Effector memory CD8-positive, alpha-beta T cell (primary cell): ENCODE measurements around the gene PDE4B.

Source experiments
- ATAC-seq: fragments of 150-1000 bp; cut with Tn5 transposase; replicated peaks from 2 replicates; pipeline ENCODE4 v1.10.0; 2021; ENCODE audit warnings: mild to moderate bottlenecking, moderate library complexity
- DNase-seq, 3 experiments: peaks; one replicate each; pipeline ENCODE4 v3.0.0; 2021
- H3K27ac Mint-ChIP-seq, 2 donors: one replicate each; pipeline ENCODE4 v1.8.0; 2022; ENCODE audit warnings: mild to moderate bottlenecking in 2 of 2, mixed read lengths in 2 of 2, moderate library complexity in 2 of 2
- H3K27me3 Mint-ChIP-seq, 2 donors: one replicate each; pipeline ENCODE4 v1.8.0; 2022; ENCODE audit warnings: mixed read lengths in 2 of 2
- H3K36me3 Mint-ChIP-seq: one replicate; pipeline ENCODE4 v1.8.0; 2022; ENCODE audit warnings: mild to moderate bottlenecking, moderate library complexity, mixed read lengths; ENCODE audit not compliant: insufficient read depth
- H3K4me1 Mint-ChIP-seq, 2 donors: one replicate each; pipeline ENCODE4 v1.8.0; 2022; ENCODE audit warnings: low read depth in 2 of 2, mixed read lengths in 2 of 2
- H3K4me3 Mint-ChIP-seq, 2 donors: one replicate each; pipeline ENCODE4 v1.8.0; 2022; ENCODE audit warnings: mild to moderate bottlenecking in 2 of 2, mixed read lengths in 2 of 2, moderate library complexity in 2 of 2
- H3K9me3 Mint-ChIP-seq, 2 donors: one replicate each; pipeline ENCODE4 v1.8.0; 2022; ENCODE audit warnings: mixed read lengths in 2 of 2

Gene PDE4B

GRCh38 chr1:66332548-66332901 lies 539.8 kb downstream of the PDE4B start:
- DNase-seq (no peak), ATAC-seq (no peak)
- peaks cover 64% of the 10 kb centered on the region for H3K36me3 Mint-ChIP-seq

GRCh38 chr1:66333466-66334199 lies 540.9 kb downstream of the PDE4B start:
- no peak for DNase-seq
- H3K36me3 Mint-ChIP-seq = peaks cover 73% of the 10 kb centered on the region
- peak overlapping the region; percentile 95 to 100 for H3K27ac Mint-ChIP-seq
- H3K9me3 Mint-ChIP-seq = no peaks in the 10 kb centered on the region
- no peaks in the 10 kb centered on the region for H3K27me3 Mint-ChIP-seq
- peak overlapping the region; percentile 96 to 99 for H3K4me3 Mint-ChIP-seq
- ATAC-seq = no peak
- peaks cover 48 to 53% of the 10 kb centered on the region in 2 donors for H3K4me1 Mint-ChIP-seq

More at GRCh38 chr1:66332548-66332901, 539.8 kb downstream of the PDE4B start:
- H3K4me1 Mint-ChIP-seq = peaks cover 54 to 56% of the 10 kb centered on the region in 2 donors
- H3K27me3 Mint-ChIP-seq = no peaks in the 10 kb centered on the region
- no peaks in the 10 kb centered on the region for H3K9me3 Mint-ChIP-seq
- peak overlapping the region; percentile 96 to 99 for H3K4me3 Mint-ChIP-seq
- peak overlapping the region; percentile 95 to 100 for H3K27ac Mint-ChIP-seq

DNA sequence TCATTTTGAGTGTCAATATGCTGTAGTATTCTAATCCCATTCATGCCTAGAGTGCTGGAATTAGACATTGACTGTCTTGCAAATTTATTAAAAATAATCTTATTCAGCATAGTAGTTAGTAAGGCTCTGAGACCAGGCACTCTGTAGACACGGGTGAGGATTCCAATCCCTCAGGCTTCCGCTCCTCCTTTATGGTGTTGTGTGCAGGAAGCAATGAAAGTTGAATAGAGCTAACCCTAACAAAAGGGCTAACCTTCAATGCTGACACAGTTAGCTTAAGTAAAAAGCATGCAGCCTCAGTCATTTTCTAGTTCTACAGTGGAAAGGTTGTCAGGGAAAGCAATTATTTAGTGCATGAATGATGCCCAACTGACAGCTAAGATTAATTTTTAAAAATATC lies 541.6 kb downstream of the PDE4B start:
- ATAC-seq (no peak), DNase-seq (no peak)
- peaks cover 45 to 50% of the 10 kb centered on the region in 2 donors for H3K4me1 Mint-ChIP-seq

DNA sequence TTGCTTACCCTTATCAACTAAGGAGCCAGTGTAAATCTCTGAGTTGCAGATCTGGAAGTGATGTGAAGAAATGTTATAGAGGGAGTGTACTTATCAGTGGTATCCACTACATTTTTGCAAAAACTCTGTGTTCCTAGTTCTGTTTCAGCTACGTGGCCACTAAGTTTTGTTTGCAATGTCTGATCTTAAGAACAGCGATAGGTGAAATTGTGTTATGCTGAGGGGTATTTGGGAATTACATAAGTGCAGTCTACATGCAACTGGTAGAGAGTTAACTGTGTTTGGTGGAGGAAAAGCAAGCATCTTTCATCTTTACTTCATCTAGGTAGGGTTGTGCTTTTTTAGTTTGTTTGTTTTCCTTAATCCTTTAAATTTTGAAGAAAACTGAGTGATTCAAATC lies 542.4 kb downstream of the PDE4B start:
- peak overlapping the region; percentile 96 to 99 for H3K4me3 Mint-ChIP-seq
- no peaks in the 10 kb centered on the region for H3K27me3 Mint-ChIP-seq
- ATAC-seq (no peak), DNase-seq (no peak)
- peaks cover 77% of the 10 kb centered on the region for H3K36me3 Mint-ChIP-seq
- peak overlapping the region; percentile 95 to 100 for H3K27ac Mint-ChIP-seq
- H3K4me1 Mint-ChIP-seq = peaks cover 42 to 45% of the 10 kb centered on the region in 2 donors
- no peaks in the 10 kb centered on the region for H3K9me3 Mint-ChIP-seq

More for the DNA sequence above, 541.6 kb downstream of the PDE4B start:
- Mint-ChIP-seq H3K4me3 (peak overlapping the region; percentile 96 to 99), H3K27me3 (no peaks in the 10 kb centered on the region), H3K36me3 (peaks cover 74% of the 10 kb centered on the region), H3K27ac (peak overlapping the region; percentile 95 to 100), H3K9me3 (no peaks in the 10 kb centered on the region)

DNA sequence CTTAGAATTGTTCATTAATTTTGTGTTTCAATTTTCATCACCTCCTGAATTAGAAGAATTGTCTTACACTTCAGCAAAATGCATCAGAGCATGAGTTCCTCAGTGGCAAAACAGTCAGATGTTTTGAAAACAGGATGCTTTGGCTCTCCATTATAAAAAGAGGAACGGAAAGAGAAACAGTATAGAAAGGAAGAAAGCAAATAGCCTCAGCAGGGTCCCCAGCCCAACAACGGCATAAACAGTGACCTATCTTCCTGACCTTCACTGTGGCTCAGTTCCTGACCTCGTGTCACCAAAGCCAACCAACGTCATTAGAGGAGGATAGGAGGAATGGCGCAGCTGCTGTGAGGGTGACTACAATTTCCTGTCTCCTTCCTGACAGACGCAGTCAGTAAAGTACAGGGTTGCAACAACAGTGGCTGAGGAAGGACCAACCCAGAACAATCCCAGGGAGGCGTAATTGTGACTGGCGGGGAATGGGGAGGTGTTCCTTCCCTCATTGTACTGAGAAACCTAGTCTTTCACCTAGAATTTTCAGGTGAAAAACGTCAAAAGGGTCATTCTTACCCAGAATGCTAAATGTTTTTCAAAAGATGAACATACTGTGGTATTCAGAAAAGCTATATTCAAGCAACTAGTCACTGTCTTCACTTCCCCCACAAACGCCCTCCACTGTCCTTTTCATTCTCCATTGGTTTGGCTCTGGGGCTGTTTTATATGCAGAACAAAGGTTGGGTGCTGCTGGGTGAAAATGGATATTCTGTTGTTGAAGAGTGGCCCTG lies 543.4 kb downstream of the PDE4B start:
- ATAC-seq (peak; percentile 83), DNase-seq (peak; percentile 71 to 74 (median 72))
- Mint-ChIP-seq H3K9me3 (no peaks in the 10 kb centered on the region), H3K27ac (peak overlapping the region; percentile 95 to 100), H3K4me3 (peak overlapping the region; percentile 96 to 99), H3K27me3 (no peaks in the 10 kb centered on the region), H3K36me3 (peaks cover 69% of the 10 kb centered on the region), H3K4me1 (peaks cover 36 to 40% of the 10 kb centered on the region in 2 donors)

DNA sequence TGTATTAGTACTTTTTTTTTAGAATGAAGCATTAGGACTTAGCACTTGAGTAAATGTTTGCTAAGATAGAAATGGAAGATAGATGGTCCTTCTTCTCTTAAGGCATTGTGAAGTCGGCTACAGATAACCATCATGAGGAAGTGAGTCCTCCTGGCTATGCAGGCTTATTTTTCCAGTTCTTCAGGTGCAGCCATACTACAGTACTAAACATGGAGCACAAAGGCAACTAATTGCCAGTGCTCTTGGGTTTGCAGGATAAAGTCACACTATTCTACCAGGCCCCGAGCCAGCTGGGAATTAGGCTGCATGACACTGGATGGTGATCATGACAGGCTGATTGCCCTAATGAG lies 543.9 kb downstream of the PDE4B start:
- no peaks in the 10 kb centered on the region for H3K9me3 Mint-ChIP-seq
- DNase-seq (no peak), ATAC-seq (no peak)
- peak overlapping the region; percentile 95 to 100 for H3K27ac Mint-ChIP-seq
- H3K36me3 Mint-ChIP-seq = peaks cover 69% of the 10 kb centered on the region
- no peaks in the 10 kb centered on the region for H3K27me3 Mint-ChIP-seq
- peak overlapping the region; percentile 96 to 99 for H3K4me3 Mint-ChIP-seq
- peaks cover 38 to 45% of the 10 kb centered on the region in 2 donors for H3K4me1 Mint-ChIP-seq

DNA sequence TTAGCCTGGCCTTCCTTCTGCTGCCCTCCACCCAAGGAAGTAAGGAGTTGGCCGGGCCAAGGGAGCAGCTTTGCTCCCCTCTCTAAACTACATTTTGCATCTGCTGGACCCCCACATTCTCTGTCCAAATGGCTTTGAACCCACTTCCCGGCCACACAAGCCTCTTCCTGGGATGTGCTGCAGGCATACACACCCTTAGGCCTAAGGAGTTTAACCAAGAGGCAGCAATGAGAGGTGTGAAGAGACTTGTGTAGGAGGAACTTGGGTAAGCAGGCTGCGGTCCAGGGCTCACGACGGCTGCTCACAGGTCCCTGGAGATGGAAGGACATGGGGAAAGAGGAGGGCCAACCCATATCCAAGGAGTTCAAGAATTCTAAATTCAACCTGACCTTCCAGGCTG lies 544.6 kb downstream of the PDE4B start:
- ATAC-seq = no peak
- no peaks in the 10 kb centered on the region for H3K27me3 Mint-ChIP-seq
- no peak for DNase-seq
- no peaks in the 10 kb centered on the region for H3K9me3 Mint-ChIP-seq
- H3K4me3 Mint-ChIP-seq = peak overlapping the region; percentile 96 to 99
- H3K4me1 Mint-ChIP-seq = peaks cover 40 to 43% of the 10 kb centered on the region in 2 donors
- H3K27ac Mint-ChIP-seq = peak overlapping the region; percentile 95 to 100
- peaks cover 65% of the 10 kb centered on the region for H3K36me3 Mint-ChIP-seq

- peaks cover 55% of the 10 kb centered on the region for H3K36me3 Mint-ChIP-seq
- DNase-seq = no peak
- peak overlapping the region; percentile 37 to 76 for H3K4me3 Mint-ChIP-seq
- peak overlapping the region; percentile 74 to 83 for H3K27ac Mint-ChIP-seq
- no peaks in the 10 kb centered on the region for H3K9me3 Mint-ChIP-seq
- H3K4me1 Mint-ChIP-seq = peaks cover 43 to 52% of the 10 kb centered on the region in 2 donors
- H3K27me3 Mint-ChIP-seq = no peaks in the 10 kb centered on the region
- no peak for ATAC-seq
Measured at GRCh38 chr1:66339944-66340343, 547.2 kb downstream of the PDE4B start.

GRCh38 chr1:66341446-66342089 lies 548.9 kb downstream of the PDE4B start:
- H3K27ac Mint-ChIP-seq = peak overlapping the region in 1 of 2 donors; percentile 77
- H3K4me1 Mint-ChIP-seq = peaks cover 45 to 52% of the 10 kb centered on the region in 2 donors
- H3K9me3 Mint-ChIP-seq = no peaks in the 10 kb centered on the region
- H3K36me3 Mint-ChIP-seq = peaks cover 40% of the 10 kb centered on the region
- peak overlapping the region; percentile 45 to 58 for H3K4me3 Mint-ChIP-seq
- DNase-seq (no peak), ATAC-seq (no peak)
- H3K27me3 Mint-ChIP-seq = no peaks in the 10 kb centered on the region

- DNase-seq (no peak), ATAC-seq (peak; percentile 58)
- Mint-ChIP-seq H3K36me3 (peaks cover 29% of the 10 kb centered on the region), H3K4me1 (peaks cover 41 to 52% of the 10 kb centered on the region in 2 donors), H3K9me3 (no peaks in the 10 kb centered on the region), H3K27me3 (no peaks in the 10 kb centered on the region), H3K27ac (peak overlapping the region in 1 of 2 donors; percentile 74), H3K4me3 (peak overlapping the region; percentile 46 to 55)
Measured at GRCh38 chr1:66342707-66343106, 550.0 kb downstream of the PDE4B start.

DNA sequence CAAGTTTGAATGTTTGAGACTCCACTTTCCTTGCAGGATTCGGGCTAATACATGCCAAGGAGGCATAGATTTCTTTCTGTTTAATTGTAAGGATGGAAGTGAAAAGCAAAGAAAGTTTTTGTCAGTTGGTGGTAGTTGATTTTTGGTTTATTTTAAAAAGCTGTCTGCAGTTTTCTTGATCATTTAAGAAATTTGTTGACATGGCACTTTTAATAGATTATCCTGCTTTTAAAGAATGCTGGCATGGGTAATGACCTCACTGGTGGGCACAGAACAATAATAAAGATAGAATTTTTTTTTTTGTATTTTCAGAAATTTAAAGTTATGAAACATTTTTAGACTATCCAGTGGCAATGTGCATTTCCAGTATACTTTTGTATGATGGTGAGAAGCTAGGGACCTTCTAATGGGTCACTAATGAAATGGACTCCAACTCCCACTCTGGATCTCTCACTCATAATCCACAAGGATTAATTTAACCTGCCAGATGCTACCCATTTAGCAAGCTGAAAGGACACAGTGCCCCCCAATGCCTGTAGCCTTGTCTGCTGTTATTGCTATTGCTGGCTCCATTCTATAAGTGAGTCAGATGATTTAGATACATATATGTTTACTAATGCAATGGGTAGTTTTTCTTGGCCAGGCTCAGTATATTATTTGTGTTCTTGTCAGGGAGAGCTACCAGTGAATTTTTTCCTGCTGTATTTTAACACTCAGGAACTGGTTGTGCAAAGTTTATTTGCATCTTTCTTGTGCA lies 551.1 kb downstream of the PDE4B start:
- Mint-ChIP-seq H3K36me3 (peaks cover 20% of the 10 kb centered on the region), H3K27me3 (no peaks in the 10 kb centered on the region), H3K9me3 (no peaks in the 10 kb centered on the region), H3K4me1 (peaks cover 42 to 56% of the 10 kb centered on the region in 2 donors), H3K4me3 (peak overlapping the region; percentile 24 to 46), H3K27ac (peak overlapping the region in 1 of 2 donors; percentile 74)
- ATAC-seq (no peak), DNase-seq (no peak)

DNA sequence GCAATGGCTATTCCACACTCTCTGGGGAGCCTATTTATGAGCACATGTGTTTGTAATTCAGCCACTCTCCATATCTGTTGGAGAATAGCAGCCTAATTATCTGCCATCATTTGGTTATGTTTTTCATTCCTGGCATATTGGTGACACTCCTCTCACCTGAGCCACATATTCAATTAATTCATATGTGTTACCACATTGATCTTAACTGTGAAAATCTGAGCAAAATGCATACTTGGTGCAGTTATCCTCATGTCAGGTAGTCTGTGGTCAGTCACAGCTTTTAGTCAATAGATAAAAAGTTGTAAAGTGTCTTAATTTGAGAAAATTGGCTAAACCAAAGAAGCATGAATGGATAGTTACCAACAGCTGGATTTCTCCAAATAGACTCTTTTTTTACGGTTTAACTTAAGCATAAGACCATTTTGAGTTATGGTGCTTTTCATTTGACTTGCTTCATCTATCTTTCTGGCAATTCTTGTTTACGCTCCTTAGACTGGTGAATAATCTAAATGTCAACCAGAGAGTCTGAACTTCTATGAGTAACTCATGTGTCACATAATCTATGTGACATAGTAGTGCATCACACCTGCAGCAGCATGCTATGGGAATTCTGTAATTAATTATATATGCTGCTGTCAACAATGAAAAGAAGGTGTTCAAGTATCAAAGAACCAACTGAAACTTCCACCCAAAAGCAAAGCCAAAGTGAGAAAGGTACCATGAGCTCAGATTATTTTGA lies 553.5 kb downstream of the PDE4B start:
- H3K36me3 Mint-ChIP-seq = peaks cover 28% of the 10 kb centered on the region
- peak overlapping the region; percentile 81 to 96 for H3K27ac Mint-ChIP-seq
- H3K27me3 Mint-ChIP-seq = no peaks in the 10 kb centered on the region
- H3K4me3 Mint-ChIP-seq = peak overlapping the region; percentile 41 to 43
- ATAC-seq (no peak), DNase-seq (no peak)
- H3K4me1 Mint-ChIP-seq = peaks cover 55 to 75% of the 10 kb centered on the region in 2 donors
- H3K9me3 Mint-ChIP-seq = no peaks in the 10 kb centered on the region
